Prostate gland (tissue), 2 donors: Measurements from ENCODE around the gene FBXO11.

ENCODE experiments used
- CTCF ChIP-seq, 4 experiments: fragments of 200-600 bp in 2 of 4; fragments of 450-650 bp in 2 of 4; sonication (generic) in 2 of 4; IDR thresholded peaks; 1 replicate in 3 of 4; 2 replicates in 1 of 4; pipeline ENCODE4 v1.5.1; 2016 to 2019; ENCODE audit warnings: antibody characterized with exemption in 4 of 4, mild to moderate bottlenecking in 2 of 4, moderate library complexity in 2 of 4
- POLR2A ChIP-seq: fragments of 450-650 bp; IDR thresholded peaks from one replicate; pipeline ENCODE4 v1.6.1; 2016; ENCODE audit warnings: antibody characterized with exemption, mild to moderate bottlenecking
- POLR2AphosphoS5 ChIP-seq: sonication (generic); formaldehyde crosslinking; IDR thresholded peaks from one replicate; pipeline ENCODE4 v1.6.1; 2017; ENCODE audit warnings: antibody characterized with exemption

- TF ChIP-seq POLR2AphosphoS5 = no peak
- no peak for TF ChIP-seq POLR2A
- no peak for TF ChIP-seq CTCF (IDR thresholded peaks at IDR 0.05)
These were observed 154.4 kb downstream of the FBXO11 start for GRCh38 chr2:47751856-47752414.
